ENCODE measurements around the gene ACSL5. TPM values are rescaled to one million over a fixed set of nuclear protein-coding genes. Genes with fewer than 3 reads are reported as not detected.

Gene ACSL5
- total RNA-seq, result 13.3 TPM

GRCh38 chr10:112373912-112374338 is at the start of gene ACSL5:
Gene ACSL5, plus strand, starts transcription at chr10:112374116. Its CDS starts 20,831 bp downstream, at chr10:112394947.
- H3K27me3 ChIP-seq (ENCODE audit: insufficient read depth, low read length), result no peaks in the 10 kb centered on the region
- no peaks in the 10 kb centered on the region for H3K9me3 ChIP-seq (ENCODE audit: low read depth, low read length)
- H3K4me3 ChIP-seq (ENCODE audit: low read length), result no peak within 1 kb of the TSS
- peaks cover 36% of the 10 kb centered on the region for H3K4me1 ChIP-seq (ENCODE audit: insufficient read depth, low read length)

- Histone ChIP-seq H3K4me3 (ENCODE audit: low read length) (no peak overlapping the region), H3K4me1 (ENCODE audit: insufficient read depth, low read length) (no peaks in the 10 kb centered on the region), H3K27me3 (ENCODE audit: insufficient read depth, low read length) (no peaks in the 10 kb centered on the region), H3K9me3 (ENCODE audit: low read depth, low read length) (no peaks in the 10 kb centered on the region)
Measured at GRCh38 chr10:112327678-112328077, 46.2 kb upstream of the ACSL5 start.

- Histone ChIP-seq H3K9me3 (ENCODE audit: low read depth, low read length) (no peaks in the 10 kb centered on the region), H3K4me1 (ENCODE audit: insufficient read depth, low read length) (peaks cover 2% of the 10 kb centered on the region), H3K27me3 (ENCODE audit: insufficient read depth, low read length) (no peaks in the 10 kb centered on the region), H3K4me3 (ENCODE audit: low read length) (no peak overlapping the region)
Measured at GRCh38 chr10:112330162-112330561, 43.8 kb upstream of the ACSL5 start.

GRCh38 chr10:112330607-112331160 is 43.2 kb upstream of the ACSL5 start:
- no peaks in the 10 kb centered on the region for H3K27me3 ChIP-seq (ENCODE audit: insufficient read depth, low read length)
- H3K4me3 ChIP-seq (ENCODE audit: low read length), result no peak overlapping the region
- no peaks in the 10 kb centered on the region for H3K9me3 ChIP-seq (ENCODE audit: low read depth, low read length)
- peaks cover 7% of the 10 kb centered on the region for H3K4me1 ChIP-seq (ENCODE audit: insufficient read depth, low read length)

GRCh38 chr10:112332022-112332421 is 41.9 kb upstream of the ACSL5 start:
- Histone ChIP-seq H3K4me3 (ENCODE audit: low read length) (no peak overlapping the region), H3K4me1 (ENCODE audit: insufficient read depth, low read length) (peaks cover 8% of the 10 kb centered on the region), H3K9me3 (ENCODE audit: low read depth, low read length) (no peaks in the 10 kb centered on the region), H3K27me3 (ENCODE audit: insufficient read depth, low read length) (no peaks in the 10 kb centered on the region)

- H3K9me3 ChIP-seq (ENCODE audit: low read depth, low read length), result no peaks in the 10 kb centered on the region
- H3K4me3 ChIP-seq (ENCODE audit: low read length), result no peak overlapping the region
- H3K27me3 ChIP-seq (ENCODE audit: insufficient read depth, low read length), result no peaks in the 10 kb centered on the region
- H3K4me1 ChIP-seq (ENCODE audit: insufficient read depth, low read length), result peaks cover 8% of the 10 kb centered on the region
Measured at GRCh38 chr10:112332509-112333228, 41.2 kb upstream of the ACSL5 start.

- Histone ChIP-seq H3K9me3 (ENCODE audit: low read depth, low read length) (no peaks in the 10 kb centered on the region), H3K27me3 (ENCODE audit: insufficient read depth, low read length) (no peaks in the 10 kb centered on the region), H3K4me1 (ENCODE audit: insufficient read depth, low read length) (peaks cover 8% of the 10 kb centered on the region), H3K4me3 (ENCODE audit: low read length) (no peak overlapping the region)
Measured at GRCh38 chr10:112333452-112333851, 40.5 kb upstream of the ACSL5 start.

- Histone ChIP-seq H3K4me3 (ENCODE audit: low read length) (no peak overlapping the region), H3K4me1 (ENCODE audit: insufficient read depth, low read length) (peaks cover 8% of the 10 kb centered on the region), H3K27me3 (ENCODE audit: insufficient read depth, low read length) (no peaks in the 10 kb centered on the region), H3K9me3 (ENCODE audit: low read depth, low read length) (no peaks in the 10 kb centered on the region)
Measured at GRCh38 chr10:112335111-112335867, 38.6 kb upstream of the ACSL5 start.

GRCh38 chr10:112335868-112336265 is 38.0 kb upstream of the ACSL5 start:
- no peak overlapping the region for H3K4me3 ChIP-seq (ENCODE audit: low read length)
- H3K9me3 ChIP-seq (ENCODE audit: low read depth, low read length), result no peaks in the 10 kb centered on the region
- H3K4me1 ChIP-seq (ENCODE audit: insufficient read depth, low read length), result peaks cover 8% of the 10 kb centered on the region
- H3K27me3 ChIP-seq (ENCODE audit: insufficient read depth, low read length), result no peaks in the 10 kb centered on the region

- Histone ChIP-seq H3K9me3 (ENCODE audit: low read depth, low read length) (no peaks in the 10 kb centered on the region), H3K27me3 (ENCODE audit: insufficient read depth, low read length) (no peaks in the 10 kb centered on the region), H3K4me3 (ENCODE audit: low read length) (no peak overlapping the region), H3K4me1 (ENCODE audit: insufficient read depth, low read length) (peaks cover 8% of the 10 kb centered on the region)
Measured at GRCh38 chr10:112336556-112337201, 37.2 kb upstream of the ACSL5 start.

GRCh38 chr10:112338957-112339356 is 35.0 kb upstream of the ACSL5 start:
- Histone ChIP-seq H3K27me3 (ENCODE audit: insufficient read depth, low read length) (no peaks in the 10 kb centered on the region), H3K4me1 (ENCODE audit: insufficient read depth, low read length) (peaks cover 8% of the 10 kb centered on the region), H3K9me3 (ENCODE audit: low read depth, low read length) (no peaks in the 10 kb centered on the region), H3K4me3 (ENCODE audit: low read length) (no peak overlapping the region)

GRCh38 chr10:112340601-112341000 is 33.3 kb upstream of the ACSL5 start:
- Histone ChIP-seq H3K4me1 (ENCODE audit: insufficient read depth, low read length) (peaks cover 2% of the 10 kb centered on the region), H3K27me3 (ENCODE audit: insufficient read depth, low read length) (no peaks in the 10 kb centered on the region), H3K9me3 (ENCODE audit: low read depth, low read length) (no peaks in the 10 kb centered on the region), H3K4me3 (ENCODE audit: low read length) (no peak overlapping the region)

- no peaks in the 10 kb centered on the region for H3K9me3 ChIP-seq (ENCODE audit: low read depth, low read length)
- no peak overlapping the region for H3K4me3 ChIP-seq (ENCODE audit: low read length)
- H3K4me1 ChIP-seq (ENCODE audit: insufficient read depth, low read length), result no peaks in the 10 kb centered on the region
- H3K27me3 ChIP-seq (ENCODE audit: insufficient read depth, low read length), result no peaks in the 10 kb centered on the region
Measured at GRCh38 chr10:112343056-112343806, 30.7 kb upstream of the ACSL5 start.

GRCh38 chr10:112344261-112344660 is 29.7 kb upstream of the ACSL5 start:
- Histone ChIP-seq H3K4me3 (ENCODE audit: low read length) (no peak overlapping the region), H3K9me3 (ENCODE audit: low read depth, low read length) (no peaks in the 10 kb centered on the region), H3K27me3 (ENCODE audit: insufficient read depth, low read length) (no peaks in the 10 kb centered on the region), H3K4me1 (ENCODE audit: insufficient read depth, low read length) (no peaks in the 10 kb centered on the region)

Data from mononuclear cell (primary cell).